ENCODE results near the gene THSD7A.

Gene THSD7A

GRCh38 chr7:11335947-11336346, 496.1 kb downstream of the THSD7A start:
- Histone ChIP-seq H3K4me1 (ENCODE audit: control insufficient read depth, insufficient read depth, low read length) (peaks cover 5% of the 10 kb centered on the region; the same call in 1 of the 2 replicates), H3K9me3 (ENCODE audit: control insufficient read depth, insufficient read depth, low read length) (no peaks in the 10 kb centered on the region), H3K36me3 (ENCODE audit: control insufficient read depth, insufficient read depth, low read length) (no peaks in the 10 kb centered on the region), H3K9ac (ENCODE audit: low read depth, low read length) (no peak overlapping the region), H3K27ac (ENCODE audit: low read depth, low read length) (no peak overlapping the region), H3K4me3 (ENCODE audit: low read depth, low read length) (no peak overlapping the region), H3K27me3 (ENCODE audit: control insufficient read depth, insufficient read depth, low read length) (no peaks in the 10 kb centered on the region)

DNA sequence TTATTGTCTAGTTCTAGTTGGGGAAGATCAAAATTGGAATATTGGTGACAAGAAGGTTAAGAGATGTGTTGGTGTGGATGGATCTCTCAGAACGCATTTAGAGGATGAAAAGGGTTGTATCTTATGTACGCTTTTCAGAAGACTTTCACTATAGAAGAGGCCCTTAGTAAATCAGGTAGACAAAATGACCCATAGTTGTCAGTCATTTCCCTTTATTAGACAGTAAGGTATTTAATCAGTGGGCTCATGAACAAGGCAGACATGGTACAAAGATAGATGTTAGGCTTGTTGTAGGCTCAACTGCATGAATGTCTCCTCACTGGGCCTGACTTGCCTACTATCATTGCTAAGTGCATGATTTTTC, 499.2 kb downstream of the THSD7A start:
- Histone ChIP-seq H3K9ac (ENCODE audit: low read depth, low read length) (no peak overlapping the region), H3K27me3 (ENCODE audit: control insufficient read depth, insufficient read depth, low read length) (no peaks in the 10 kb centered on the region), H3K27ac (ENCODE audit: low read depth, low read length) (no peak overlapping the region), H3K9me3 (ENCODE audit: control insufficient read depth, insufficient read depth, low read length) (no peaks in the 10 kb centered on the region), H3K4me1 (ENCODE audit: control insufficient read depth, insufficient read depth, low read length) (peaks cover 5% of the 10 kb centered on the region), H3K36me3 (ENCODE audit: control insufficient read depth, insufficient read depth, low read length) (no peaks in the 10 kb centered on the region), H3K4me3 (ENCODE audit: low read depth, low read length) (no peak overlapping the region)

- Histone ChIP-seq H3K4me1 (ENCODE audit: control insufficient read depth, insufficient read depth, low read length) (peaks cover 7% of the 10 kb centered on the region), H3K27me3 (ENCODE audit: control insufficient read depth, insufficient read depth, low read length) (no peaks in the 10 kb centered on the region), H3K27ac (ENCODE audit: low read depth, low read length) (no peak overlapping the region), H3K9ac (ENCODE audit: low read depth, low read length) (no peak overlapping the region), H3K36me3 (ENCODE audit: control insufficient read depth, insufficient read depth, low read length) (no peaks in the 10 kb centered on the region), H3K9me3 (ENCODE audit: control insufficient read depth, insufficient read depth, low read length) (no peaks in the 10 kb centered on the region), H3K4me3 (ENCODE audit: low read depth, low read length) (no peak overlapping the region)
Measured at GRCh38 chr7:11332186-11332864, 499.7 kb downstream of the THSD7A start.

DNA sequence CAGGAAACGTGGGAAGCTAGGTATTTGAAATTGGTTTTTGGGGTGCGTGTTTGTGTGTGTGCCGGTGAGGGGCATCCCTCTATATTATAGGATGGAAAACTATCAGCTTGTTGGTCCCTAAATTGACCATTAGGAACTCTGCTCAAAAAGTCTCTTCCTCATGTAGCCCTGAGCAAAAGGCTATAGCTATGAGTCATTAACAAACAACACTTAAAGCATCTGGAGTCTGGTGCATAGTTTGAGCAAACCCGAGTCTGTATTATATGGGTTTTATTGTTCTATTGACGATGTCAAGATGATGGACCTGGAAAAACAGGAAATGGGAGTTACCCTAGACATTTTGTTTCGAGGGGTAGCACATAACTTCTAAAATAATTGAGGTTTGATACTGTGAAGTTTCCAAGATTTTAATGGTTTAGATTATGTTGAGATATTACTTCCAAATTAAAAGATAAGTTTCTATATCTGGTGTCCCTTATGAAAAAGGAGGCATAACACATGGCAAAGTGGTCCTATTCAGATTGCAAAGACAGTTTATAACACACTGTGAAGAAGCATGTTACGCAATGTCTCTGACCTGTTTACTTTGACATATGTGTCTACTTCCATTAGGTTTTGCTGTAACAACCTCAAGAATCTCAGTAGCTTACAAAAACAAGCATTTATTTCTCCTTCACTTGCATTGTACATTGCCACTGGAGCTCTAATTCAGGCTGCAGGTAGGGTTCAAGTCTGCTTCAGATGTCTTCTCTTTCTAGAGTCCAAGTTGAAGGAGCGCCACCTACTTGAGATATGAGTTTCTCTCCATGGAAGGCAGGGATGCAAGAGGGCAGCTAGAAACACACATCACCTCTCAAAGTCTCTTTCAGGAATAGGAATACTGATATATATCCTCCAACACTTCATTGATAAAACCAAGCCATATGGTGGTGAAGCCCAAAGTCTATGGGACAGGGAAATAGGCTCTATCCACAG, 500.6 kb downstream of the THSD7A start:
- Histone ChIP-seq H3K4me3 (ENCODE audit: low read depth, low read length) (no peak overlapping the region), H3K27me3 (ENCODE audit: control insufficient read depth, insufficient read depth, low read length) (no peaks in the 10 kb centered on the region), H3K9ac (ENCODE audit: low read depth, low read length) (no peak overlapping the region), H3K4me1 (ENCODE audit: control insufficient read depth, insufficient read depth, low read length) (peaks cover 7% of the 10 kb centered on the region), H3K9me3 (ENCODE audit: control insufficient read depth, insufficient read depth, low read length) (no peaks in the 10 kb centered on the region), H3K27ac (ENCODE audit: low read depth, low read length) (no peak overlapping the region), H3K36me3 (ENCODE audit: control insufficient read depth, insufficient read depth, low read length) (no peaks in the 10 kb centered on the region)

DNA sequence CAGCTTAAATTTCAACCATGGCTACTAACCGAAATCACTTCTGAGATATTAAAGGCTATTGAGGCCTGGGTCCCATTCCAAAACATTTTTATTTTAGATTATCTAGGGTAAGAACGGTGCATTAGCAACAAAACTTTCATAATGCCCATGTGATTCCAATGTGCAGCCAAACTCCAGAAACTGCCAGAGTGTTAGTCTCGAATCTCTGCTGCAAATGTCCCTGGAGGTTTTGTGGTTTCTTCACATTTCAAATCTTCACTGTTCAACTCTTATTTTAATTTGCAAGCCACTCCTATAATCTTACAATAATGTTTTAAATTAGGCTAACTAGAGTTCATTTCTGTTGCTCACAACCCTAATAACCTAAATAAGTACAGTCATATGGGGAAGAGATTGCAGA, 501.3 kb downstream of the THSD7A start:
- H3K36me3 ChIP-seq (ENCODE audit: control insufficient read depth, insufficient read depth, low read length) = no peaks in the 10 kb centered on the region
- no peak overlapping the region for H3K4me3 ChIP-seq (ENCODE audit: low read depth, low read length)
- H3K4me1 ChIP-seq (ENCODE audit: control insufficient read depth, insufficient read depth, low read length) = peaks cover 7% of the 10 kb centered on the region
- no peak overlapping the region for H3K9ac ChIP-seq (ENCODE audit: low read depth, low read length)
- H3K9me3 ChIP-seq (ENCODE audit: control insufficient read depth, insufficient read depth, low read length) = no peaks in the 10 kb centered on the region
- no peaks in the 10 kb centered on the region for H3K27me3 ChIP-seq (ENCODE audit: control insufficient read depth, insufficient read depth, low read length)
- no peak overlapping the region for H3K27ac ChIP-seq (ENCODE audit: low read depth, low read length)

- Histone ChIP-seq H3K4me3 (ENCODE audit: low read depth, low read length) (no peak overlapping the region), H3K9ac (ENCODE audit: low read depth, low read length) (no peak overlapping the region), H3K27me3 (ENCODE audit: control insufficient read depth, insufficient read depth, low read length) (no peaks in the 10 kb centered on the region), H3K36me3 (ENCODE audit: control insufficient read depth, insufficient read depth, low read length) (no peaks in the 10 kb centered on the region), H3K4me1 (ENCODE audit: control insufficient read depth, insufficient read depth, low read length) (peaks cover 7% of the 10 kb centered on the region), H3K9me3 (ENCODE audit: control insufficient read depth, insufficient read depth, low read length) (no peaks in the 10 kb centered on the region), H3K27ac (ENCODE audit: low read depth, low read length) (no peak overlapping the region)
Measured at GRCh38 chr7:11330208-11330607, 501.8 kb downstream of the THSD7A start.

DNA sequence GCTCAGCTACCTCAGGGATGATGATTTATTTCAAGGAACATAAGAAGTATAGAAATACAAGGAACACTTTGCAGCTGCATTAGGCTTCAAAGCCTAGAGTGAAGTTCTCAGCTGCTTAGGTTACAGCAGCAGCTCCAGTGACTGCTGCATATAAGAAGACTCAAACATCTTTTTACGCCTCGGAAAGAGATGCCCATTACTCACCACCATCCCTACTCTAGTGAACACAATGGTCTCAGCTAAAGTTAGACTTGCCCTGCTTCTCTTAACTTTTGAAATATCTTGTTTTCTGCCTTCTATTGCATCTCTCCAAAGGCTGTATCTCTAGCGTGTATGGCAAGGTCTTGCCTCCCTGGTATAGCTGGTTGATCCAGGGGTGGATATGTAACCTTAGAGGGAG, 502.4 kb downstream of the THSD7A start:
- Histone ChIP-seq H3K36me3 (ENCODE audit: control insufficient read depth, insufficient read depth, low read length) (no peaks in the 10 kb centered on the region), H3K4me3 (ENCODE audit: low read depth, low read length) (no peak overlapping the region), H3K27me3 (ENCODE audit: control insufficient read depth, insufficient read depth, low read length) (no peaks in the 10 kb centered on the region), H3K27ac (ENCODE audit: low read depth, low read length) (no peak overlapping the region), H3K9ac (ENCODE audit: low read depth, low read length) (no peak overlapping the region), H3K9me3 (ENCODE audit: control insufficient read depth, insufficient read depth, low read length) (no peaks in the 10 kb centered on the region), H3K4me1 (ENCODE audit: control insufficient read depth, insufficient read depth, low read length) (peaks cover 7% of the 10 kb centered on the region)

DNA sequence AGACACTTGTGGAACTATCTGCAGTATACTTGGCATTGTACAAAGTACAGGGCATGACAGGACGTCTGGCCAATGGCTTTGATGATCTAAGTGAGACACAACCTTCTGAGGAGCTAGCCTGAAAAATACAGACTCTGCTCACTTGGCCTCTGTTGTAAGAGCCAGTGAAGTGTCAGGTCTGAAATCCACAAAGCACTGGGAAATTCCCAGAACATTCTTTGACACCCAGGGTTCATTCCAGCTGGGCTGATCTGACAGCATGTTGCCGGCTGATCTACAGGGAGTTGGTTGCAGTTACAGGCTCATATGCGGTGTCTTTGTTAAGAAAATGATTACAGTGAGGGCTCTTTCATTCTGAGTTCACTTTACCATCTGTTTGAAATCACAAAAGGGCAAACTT, 503.7 kb downstream of the THSD7A start:
- no peak overlapping the region for H3K9ac ChIP-seq (ENCODE audit: low read depth, low read length)
- peaks cover 7% of the 10 kb centered on the region for H3K4me1 ChIP-seq (ENCODE audit: control insufficient read depth, insufficient read depth, low read length)
- H3K27ac ChIP-seq (ENCODE audit: low read depth, low read length) = peak overlapping the region; percentile 26
- H3K36me3 ChIP-seq (ENCODE audit: control insufficient read depth, insufficient read depth, low read length) = no peaks in the 10 kb centered on the region
- no peaks in the 10 kb centered on the region for H3K9me3 ChIP-seq (ENCODE audit: control insufficient read depth, insufficient read depth, low read length)
- H3K27me3 ChIP-seq (ENCODE audit: control insufficient read depth, insufficient read depth, low read length) = no peaks in the 10 kb centered on the region
- H3K4me3 ChIP-seq (ENCODE audit: low read depth, low read length) = no peak overlapping the region

GRCh38 chr7:11327633-11328032, 504.4 kb downstream of the THSD7A start:
- Histone ChIP-seq H3K27ac (ENCODE audit: low read depth, low read length) (no peak overlapping the region), H3K4me1 (ENCODE audit: control insufficient read depth, insufficient read depth, low read length) (peaks cover 7% of the 10 kb centered on the region), H3K27me3 (ENCODE audit: control insufficient read depth, insufficient read depth, low read length) (no peaks in the 10 kb centered on the region), H3K9ac (ENCODE audit: low read depth, low read length) (no peak overlapping the region), H3K9me3 (ENCODE audit: control insufficient read depth, insufficient read depth, low read length) (no peaks in the 10 kb centered on the region), H3K36me3 (ENCODE audit: control insufficient read depth, insufficient read depth, low read length) (no peaks in the 10 kb centered on the region), H3K4me3 (ENCODE audit: low read depth, low read length) (no peak overlapping the region)

Measured in HUES48 (cell line).